ENCODE data around the gene SLC16A12. TPM values are rescaled to one million over a fixed set of nuclear protein-coding genes. Genes with fewer than 3 reads are reported as not detected.

The SLC16A12 gene
- total and polyA plus RNA-seq, 8 donors = 0.06 to 9.7 (median 0.81) TPM; not detected in 2

DNA sequence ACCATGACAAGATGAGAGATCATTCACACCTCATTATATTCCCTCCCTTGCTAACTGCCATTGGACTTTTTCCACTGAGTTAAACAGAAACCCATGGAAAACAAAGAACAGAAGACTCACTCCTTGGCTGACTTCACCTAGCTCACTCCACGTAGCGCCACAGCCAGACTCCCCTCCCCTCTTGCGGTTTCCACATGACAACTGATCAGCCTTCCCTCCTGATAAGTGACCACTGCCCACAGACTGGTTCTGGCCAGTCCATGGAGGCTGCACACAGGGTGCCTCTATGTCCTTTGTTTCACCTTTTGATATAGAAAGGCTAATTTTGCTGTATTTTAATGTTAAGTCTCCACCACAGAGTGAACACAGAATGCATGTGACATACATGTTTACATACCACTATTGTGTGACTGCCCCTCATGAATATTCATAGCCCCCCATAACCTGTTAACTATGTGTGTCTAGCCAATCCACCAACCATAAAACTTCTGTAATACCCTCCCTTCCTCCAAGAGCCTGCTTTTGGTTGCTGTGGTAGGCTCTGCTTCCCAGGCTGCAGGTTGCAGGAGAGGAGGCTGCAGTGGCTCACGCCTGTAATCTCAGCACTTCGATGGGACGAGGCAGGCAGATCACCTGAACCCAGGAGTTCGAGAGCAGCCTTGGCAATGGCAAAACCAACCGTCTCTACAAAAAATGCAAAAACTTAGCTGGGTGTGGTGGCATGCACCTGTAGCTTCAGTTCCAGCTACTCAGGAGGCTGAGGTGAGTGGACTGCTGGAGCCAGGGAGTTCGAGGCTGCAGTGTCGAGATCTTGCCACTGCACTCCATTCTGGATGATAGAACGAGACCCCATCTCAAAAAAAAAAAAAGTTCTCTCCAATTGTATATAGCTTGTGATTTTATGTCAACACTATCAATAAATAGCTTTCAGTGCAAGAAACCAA is 131.0 kb downstream of the SLC16A12 start:
- intact Hi-C loops (cut with DNase I; ENCODE audit: low total_unique reads) = no loop called here
- no peak overlapping the region for H3K4me3 ChIP-seq
- no peak overlapping the region for H3K27ac ChIP-seq
- peaks cover 0 to 7% (median 0%) of the 10 kb centered on the region in 4 donors for H3K4me1 ChIP-seq
- no peak for TF ChIP-seq POLR2AphosphoS5 (IDR thresholded peaks at IDR 0.05)
- TF ChIP-seq, protein P1, sequence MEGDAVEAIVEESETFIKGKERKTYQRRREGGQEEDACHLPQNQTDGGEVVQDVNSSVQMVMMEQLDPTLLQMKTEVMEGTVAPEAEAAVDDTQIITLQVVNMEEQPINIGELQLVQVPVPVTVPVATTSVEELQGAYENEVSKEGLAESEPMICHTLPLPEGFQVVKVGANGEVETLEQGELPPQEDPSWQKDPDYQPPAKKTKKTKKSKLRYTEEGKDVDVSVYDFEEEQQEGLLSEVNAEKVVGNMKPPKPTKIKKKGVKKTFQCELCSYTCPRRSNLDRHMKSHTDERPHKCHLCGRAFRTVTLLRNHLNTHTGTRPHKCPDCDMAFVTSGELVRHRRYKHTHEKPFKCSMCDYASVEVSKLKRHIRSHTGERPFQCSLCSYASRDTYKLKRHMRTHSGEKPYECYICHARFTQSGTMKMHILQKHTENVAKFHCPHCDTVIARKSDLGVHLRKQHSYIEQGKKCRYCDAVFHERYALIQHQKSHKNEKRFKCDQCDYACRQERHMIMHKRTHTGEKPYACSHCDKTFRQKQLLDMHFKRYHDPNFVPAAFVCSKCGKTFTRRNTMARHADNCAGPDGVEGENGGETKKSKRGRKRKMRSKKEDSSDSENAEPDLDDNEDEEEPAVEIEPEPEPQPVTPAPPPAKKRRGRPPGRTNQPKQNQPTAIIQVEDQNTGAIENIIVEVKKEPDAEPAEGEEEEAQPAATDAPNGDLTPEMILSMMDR (IDR thresholded peaks at IDR 0.05) = no peak
- TF ChIP-seq POLR2A (IDR thresholded peaks at IDR 0.05) = no peak
- no peak for TF ChIP-seq EP300 (IDR thresholded peaks at IDR 0.05)
- no peaks in the 10 kb centered on the region for H3K9me3 ChIP-seq
- peak; percentile 34 to 46 for DNase-seq
- 76 to 86% (median 80%) methylated on average over 8 to 11 of the region's 11 CpGs for WGBS, 5 donors
- no peaks in the 10 kb centered on the region for H3K27me3 ChIP-seq
- peaks cover 0 to 28% (median 11%) of the 10 kb centered on the region in 4 donors for H3K36me3 ChIP-seq

DNA sequence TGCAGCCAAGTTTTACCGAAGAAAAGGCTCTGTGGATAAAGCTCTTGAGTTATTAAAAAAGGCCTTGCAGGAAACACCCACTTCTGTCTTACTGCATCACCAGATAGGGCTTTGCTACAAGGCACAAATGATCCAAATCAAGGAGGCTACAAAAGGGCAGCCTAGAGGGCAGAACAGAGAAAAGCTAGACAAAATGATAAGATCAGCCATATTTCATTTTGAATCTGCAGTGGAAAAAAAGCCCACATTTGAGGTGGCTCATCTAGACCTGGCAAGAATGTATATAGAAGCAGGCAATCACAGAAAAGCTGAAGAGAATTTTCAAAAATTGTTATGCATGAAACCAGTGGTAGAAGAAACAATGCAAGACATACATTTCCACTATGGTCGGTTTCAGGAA is 132.4 kb downstream of the SLC16A12 start:
- H3K27me3 ChIP-seq = no peaks in the 10 kb centered on the region
- peaks cover 0 to 28% (median 11%) of the 10 kb centered on the region in 4 donors for H3K36me3 ChIP-seq
- no peaks in the 10 kb centered on the region for H3K9me3 ChIP-seq
- intact Hi-C loops (cut with DNase I; ENCODE audit: low total_unique reads) = no loop called here
- 87 to 93% (median 92%) methylated on average over 2 of the region's 2 CpGs for WGBS, 5 donors
- DNase-seq = no peak
- peaks cover 0 to 10% (median under 1%) of the 10 kb centered on the region in 4 donors for H3K4me1 ChIP-seq
- TF ChIP-seq, protein P1 (IDR thresholded peaks at IDR 0.05) = no peak
- TF ChIP-seq POLR2A (IDR thresholded peaks at IDR 0.05) = no peak
- TF ChIP-seq POLR2AphosphoS5 (IDR thresholded peaks at IDR 0.05) = no peak
- TF ChIP-seq EP300 (IDR thresholded peaks at IDR 0.05) = no peak
- no peak overlapping the region for H3K4me3 ChIP-seq
- no peak overlapping the region for H3K27ac ChIP-seq

DNA sequence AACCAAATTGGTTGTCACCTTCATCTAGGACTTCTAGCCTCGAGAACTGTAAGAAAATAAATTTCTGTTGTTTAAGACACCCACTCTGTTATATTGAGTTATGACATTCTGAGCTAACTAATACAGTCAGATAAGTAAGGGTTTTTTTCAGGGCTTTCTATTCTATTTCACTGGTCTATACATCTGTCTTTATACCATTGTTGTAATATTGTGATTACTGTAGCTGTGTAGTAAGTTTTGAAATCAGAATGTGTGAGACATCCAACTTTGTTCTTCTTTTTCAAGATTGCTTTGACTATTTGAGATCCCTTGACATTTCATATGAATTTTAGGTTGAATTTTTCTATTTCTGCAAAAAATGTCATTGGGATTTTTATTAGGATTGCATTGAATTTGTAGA is 135.4 kb downstream of the SLC16A12 start:
- Histone ChIP-seq H3K36me3 (peaks cover 0 to 28% (median 11%) of the 10 kb centered on the region in 4 donors), H3K27ac (no peak overlapping the region), H3K4me3 (no peak overlapping the region), H3K4me1 (peaks cover 0 to 20% (median 5%) of the 10 kb centered on the region in 4 donors), H3K27me3 (no peaks in the 10 kb centered on the region), H3K9me3 (no peaks in the 10 kb centered on the region)
- intact Hi-C loops (cut with DNase I; ENCODE audit: low total_unique reads) = loop anchor here (10.0 kb wide), 1 partner anchor 145 kb away; the partner anchor contains the start of gene LIPA
- no peak for TF ChIP-seq EP300 (IDR thresholded peaks at IDR 0.05)
- TF ChIP-seq, protein P1 (IDR thresholded peaks at IDR 0.05) = no peak
- DNase-seq = no peak
- WGBS, 5 donors = 88 to 100% (median 94%) methylated on average over 1 of the region's 1 CpG

DNA sequence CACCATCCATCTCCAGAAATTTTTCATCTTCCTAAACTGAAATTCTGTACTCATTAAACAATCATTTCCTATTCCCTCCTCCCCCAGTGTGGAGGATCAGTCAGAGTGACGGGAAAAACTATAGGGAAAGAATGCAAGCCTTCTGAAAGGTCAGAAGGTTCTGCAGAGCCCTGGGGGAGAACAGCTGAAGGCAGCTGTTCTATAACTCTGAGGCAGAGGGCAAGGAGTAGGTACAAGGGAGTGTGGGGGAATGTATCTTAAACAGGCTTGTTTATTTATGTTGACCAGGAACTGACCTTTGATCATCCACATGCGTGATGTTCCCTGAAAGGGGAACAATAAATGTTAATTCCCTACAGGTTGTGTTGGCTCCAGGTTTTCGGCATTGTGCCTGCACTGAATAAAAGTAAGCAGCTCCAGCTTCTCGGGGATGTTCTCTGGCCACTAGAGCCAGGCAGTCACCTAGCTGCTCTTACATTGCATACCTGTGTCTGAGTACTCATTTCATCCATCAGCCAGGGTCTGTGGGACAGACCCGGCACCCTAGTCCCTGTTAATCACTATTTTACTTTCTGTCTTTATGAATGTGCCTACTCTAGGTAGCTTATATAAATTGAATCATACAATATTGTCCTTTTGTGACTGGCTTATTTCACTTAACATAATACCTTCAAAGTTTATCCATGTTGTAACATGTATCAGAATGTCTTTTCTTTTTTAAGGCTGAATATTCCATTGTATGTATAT is 137.2 kb downstream of the SLC16A12 start:
- H3K27ac ChIP-seq = no peak overlapping the region
- DNase-seq = no peak
- peaks cover 5 to 31% (median 16%) of the 10 kb centered on the region in 4 donors for H3K4me1 ChIP-seq
- TF ChIP-seq POLR2A (IDR thresholded peaks at IDR 0.05) = no peak
- no peak for TF ChIP-seq POLR2AphosphoS5 (IDR thresholded peaks at IDR 0.05)
- no peak for TF ChIP-seq EP300 (IDR thresholded peaks at IDR 0.05)
- no peaks in the 10 kb centered on the region for H3K9me3 ChIP-seq
- H3K36me3 ChIP-seq = peaks cover 0 to 12% (median 9%) of the 10 kb centered on the region in 4 donors
- 66 to 80% (median 77%) methylated on average over 5 of the region's 5 CpGs for WGBS, 5 donors
- no peak overlapping the region for H3K4me3 ChIP-seq
- intact Hi-C loops (cut with DNase I; ENCODE audit: low total_unique reads) = loop anchor here (10.0 kb wide), 1 partner anchor 143 kb away; the partner anchor contains the start of gene LIPA
- H3K27me3 ChIP-seq = no peaks in the 10 kb centered on the region
